T-helper 2 cell treated with Interferon-gamma antibody and Interleukin-4, amounts not matched to agents 5 μg/mL and 100 μg/mL, for 36 hours (primary cell): ENCODE results near the gene SLC2A10.
"Not testable (repeated sequence)": the region's sequence is repeated elsewhere in the genome, so short reads cannot be mapped to it uniquely, and the experiment has no call there.

ENCODE experiments used
- DNase-seq: peaks from one replicate; pipeline ENCODE4 v3.0.0; 2021; ENCODE audit warnings: low spot score
- H3K27ac Mint-ChIP-seq: one replicate; pipeline ENCODE4 v1.8.0; 2021; ENCODE audit warnings: mild to moderate bottlenecking, mixed read lengths
- H3K27me3 Mint-ChIP-seq: one replicate; pipeline ENCODE4 v1.8.0; 2021; ENCODE audit warnings: low read depth, mixed read lengths
- H3K36me3 Mint-ChIP-seq: one replicate; pipeline ENCODE4 v1.8.0; 2021; ENCODE audit warnings: low read depth, mixed read lengths
- H3K4me1 Mint-ChIP-seq: one replicate; pipeline ENCODE4 v1.8.0; 2021; ENCODE audit warnings: low read depth, mixed read lengths
- H3K4me3 Mint-ChIP-seq: one replicate; pipeline ENCODE4 v1.8.0; 2022; ENCODE audit warnings: mild to moderate bottlenecking, moderate library complexity, mixed read lengths
- H3K9me3 Mint-ChIP-seq: one replicate; pipeline ENCODE4 v1.8.0; 2021; ENCODE audit warnings: mixed read lengths

Gene SLC2A10

GRCh38 chr20:46674253-46675083, 35.0 kb upstream of the SLC2A10 start:
- H3K9me3 Mint-ChIP-seq, result peaks cover 13% of the 10 kb centered on the region
- no peak overlapping the region for H3K4me3 Mint-ChIP-seq
- no peaks in the 10 kb centered on the region for H3K4me1 Mint-ChIP-seq

DNA sequence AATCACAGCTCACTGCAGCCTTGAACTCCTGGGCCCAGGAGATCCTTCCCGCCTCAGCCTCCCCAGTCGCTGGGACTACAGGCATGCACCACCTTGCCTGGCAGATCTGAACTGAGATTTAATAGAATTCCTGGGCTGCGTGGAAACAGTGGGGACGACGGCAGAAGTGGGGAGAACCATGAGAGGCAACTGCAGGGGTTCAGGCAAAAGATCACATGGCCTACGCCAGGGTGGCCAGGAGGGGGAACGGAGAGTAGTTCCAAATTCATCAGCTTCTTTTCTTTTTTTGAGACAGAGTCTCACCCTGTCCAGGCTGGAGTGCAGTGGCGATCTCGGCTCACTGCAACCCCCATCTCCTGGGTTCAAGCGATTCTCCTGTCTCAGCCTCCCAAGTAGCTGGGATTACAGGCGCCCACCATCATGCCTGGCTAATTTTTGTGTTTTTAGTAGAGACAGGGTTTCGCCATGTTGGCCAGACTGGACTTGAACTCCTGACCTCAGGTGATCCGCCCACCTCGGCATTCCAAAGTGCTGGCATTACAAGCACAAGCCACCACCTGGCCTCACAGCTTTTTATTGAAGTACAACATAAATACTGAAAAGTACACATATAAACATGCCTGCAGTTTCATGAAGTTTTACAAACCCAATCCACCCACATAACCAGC, 32.7 kb upstream of the SLC2A10 start:
- not testable (repeated sequence) for H3K4me1 Mint-ChIP-seq, H3K27ac Mint-ChIP-seq, H3K4me3 Mint-ChIP-seq, H3K27me3 Mint-ChIP-seq, H3K9me3 Mint-ChIP-seq, H3K36me3 Mint-ChIP-seq, DNase-seq

More at GRCh38 chr20:46674253-46675083, 35.0 kb upstream of the SLC2A10 start:
- Mint-ChIP-seq H3K27me3 (no peaks in the 10 kb centered on the region), H3K36me3 (no peaks in the 10 kb centered on the region), H3K27ac (no peak overlapping the region)
- no peak for DNase-seq

- H3K4me1 Mint-ChIP-seq, result peaks cover 7% of the 10 kb centered on the region
- H3K36me3 Mint-ChIP-seq, result no peaks in the 10 kb centered on the region
- H3K9me3 Mint-ChIP-seq, result no peaks in the 10 kb centered on the region
- DNase-seq, result no peak
- H3K4me3 Mint-ChIP-seq, result no peak overlapping the region
- H3K27me3 Mint-ChIP-seq, result no peaks in the 10 kb centered on the region
- no peak overlapping the region for H3K27ac Mint-ChIP-seq
Observed at GRCh38 chr20:46677608-46678007, 31.8 kb upstream of the SLC2A10 start.

GRCh38 chr20:46678516-46678915, 30.9 kb upstream of the SLC2A10 start:
- no peaks in the 10 kb centered on the region for H3K36me3 Mint-ChIP-seq
- no peak for DNase-seq
- peaks cover 7% of the 10 kb centered on the region for H3K4me1 Mint-ChIP-seq
- no peak overlapping the region for H3K27ac Mint-ChIP-seq
- H3K4me3 Mint-ChIP-seq, result no peak overlapping the region
- H3K27me3 Mint-ChIP-seq, result no peaks in the 10 kb centered on the region
- no peaks in the 10 kb centered on the region for H3K9me3 Mint-ChIP-seq

DNA sequence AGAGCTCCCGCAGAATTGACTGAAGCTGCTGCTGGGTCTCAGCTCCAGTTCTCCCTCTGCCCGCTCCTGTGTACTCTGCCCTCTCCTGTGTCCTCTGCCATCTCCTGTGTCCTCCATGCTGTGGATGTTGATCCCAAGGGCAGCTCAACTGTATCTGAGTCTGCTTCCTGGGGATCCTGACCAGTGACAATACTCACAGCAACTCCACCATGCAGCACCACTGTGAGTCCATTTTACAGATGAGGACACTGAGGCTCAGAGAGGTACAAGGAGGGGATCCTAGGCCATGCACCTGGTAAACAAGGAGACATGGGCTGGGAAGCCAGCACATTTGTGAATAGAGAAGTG, 28.8 kb upstream of the SLC2A10 start:
- Mint-ChIP-seq H3K27me3 (no peaks in the 10 kb centered on the region), H3K9me3 (no peaks in the 10 kb centered on the region), H3K4me1 (peaks cover 15% of the 10 kb centered on the region), H3K4me3 (no peak overlapping the region), H3K27ac (no peak overlapping the region), H3K36me3 (peaks cover 10% of the 10 kb centered on the region)
- DNase-seq, result no peak

DNA sequence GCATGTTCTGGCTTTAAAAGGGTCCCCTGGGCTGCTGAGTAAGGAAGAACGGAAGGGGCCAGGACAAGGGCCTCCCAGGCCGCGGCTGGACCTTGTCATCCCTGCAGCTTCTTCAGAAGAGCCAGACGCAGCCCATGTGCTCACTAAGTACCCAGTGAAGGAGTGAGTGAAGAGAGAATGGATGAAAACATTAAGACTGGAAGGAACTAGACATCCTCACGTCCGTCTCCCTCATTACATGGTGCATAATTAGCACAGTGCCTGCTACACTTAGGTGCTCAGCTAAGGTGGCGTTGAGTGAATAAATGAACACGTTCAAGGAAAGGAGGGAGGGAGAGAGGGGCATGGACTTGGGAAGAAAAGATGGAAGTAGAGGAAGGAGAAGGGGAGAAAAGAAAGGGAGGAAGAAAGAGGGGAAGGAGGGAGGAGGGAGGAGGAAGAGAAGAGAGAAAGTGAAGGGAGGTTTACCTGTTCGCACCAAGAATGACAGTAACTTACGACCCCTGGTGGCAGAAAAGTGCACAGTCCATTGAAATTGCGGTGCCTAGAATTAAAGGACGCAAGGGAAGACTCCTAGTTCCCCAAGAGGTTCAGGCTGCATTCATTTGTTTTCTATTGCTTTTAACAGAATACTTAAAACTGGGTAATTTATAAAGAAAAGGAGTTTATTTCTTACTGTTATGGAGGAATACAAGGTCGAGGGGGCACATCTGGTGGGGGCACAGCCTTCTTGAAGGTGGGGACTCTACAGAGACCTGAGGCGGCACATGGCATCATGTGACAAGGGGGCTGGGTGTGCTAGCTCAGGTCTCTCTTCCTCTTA, 28.2 kb upstream of the SLC2A10 start:
- peaks cover 20% of the 10 kb centered on the region for H3K4me1 Mint-ChIP-seq

DNA sequence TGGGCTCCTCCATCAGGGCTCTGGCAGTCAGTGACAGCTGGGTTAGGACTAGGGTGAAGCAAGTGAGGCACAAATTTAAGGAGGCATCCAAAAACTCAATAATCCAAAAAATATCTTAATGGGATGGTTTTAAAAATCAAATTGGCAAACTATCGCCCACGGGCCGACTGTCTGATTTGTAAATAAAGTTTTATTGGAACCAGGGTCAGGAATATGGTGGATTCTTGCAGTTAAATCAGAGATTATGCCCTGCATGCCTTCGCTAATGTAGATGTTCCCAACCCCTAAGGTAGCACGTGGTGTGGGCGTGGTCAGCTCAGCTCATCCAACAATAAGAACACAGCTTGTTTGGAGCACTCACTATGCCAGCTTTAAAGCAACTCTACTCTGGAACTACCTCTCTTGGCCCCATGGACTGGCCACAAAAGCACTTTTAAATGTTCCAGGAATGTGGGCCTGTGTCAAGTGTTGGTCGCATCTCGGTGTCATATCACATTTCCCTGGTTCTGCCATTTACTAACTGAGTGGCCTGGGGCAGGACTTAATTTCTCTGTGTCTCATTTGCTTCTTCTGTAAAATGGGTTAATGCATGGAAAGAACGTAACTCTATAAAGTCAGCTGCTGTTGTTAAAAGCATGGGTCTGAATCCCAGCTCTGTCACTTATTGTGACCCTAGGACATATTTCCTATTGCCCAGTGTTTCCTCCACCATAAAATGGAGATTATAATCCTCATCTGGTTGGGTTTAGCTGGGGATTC, 27.2 kb upstream of the SLC2A10 start:
- H3K4me1 Mint-ChIP-seq, result peaks cover 26% of the 10 kb centered on the region

More for the DNA sequence above, 28.2 kb upstream of the SLC2A10 start:
- DNase-seq, result peak; percentile 42
- Mint-ChIP-seq H3K36me3 (peaks cover 16% of the 10 kb centered on the region), H3K27me3 (no peaks in the 10 kb centered on the region), H3K9me3 (no peaks in the 10 kb centered on the region), H3K4me3 (no peak overlapping the region), H3K27ac (no peak overlapping the region)

DNA sequence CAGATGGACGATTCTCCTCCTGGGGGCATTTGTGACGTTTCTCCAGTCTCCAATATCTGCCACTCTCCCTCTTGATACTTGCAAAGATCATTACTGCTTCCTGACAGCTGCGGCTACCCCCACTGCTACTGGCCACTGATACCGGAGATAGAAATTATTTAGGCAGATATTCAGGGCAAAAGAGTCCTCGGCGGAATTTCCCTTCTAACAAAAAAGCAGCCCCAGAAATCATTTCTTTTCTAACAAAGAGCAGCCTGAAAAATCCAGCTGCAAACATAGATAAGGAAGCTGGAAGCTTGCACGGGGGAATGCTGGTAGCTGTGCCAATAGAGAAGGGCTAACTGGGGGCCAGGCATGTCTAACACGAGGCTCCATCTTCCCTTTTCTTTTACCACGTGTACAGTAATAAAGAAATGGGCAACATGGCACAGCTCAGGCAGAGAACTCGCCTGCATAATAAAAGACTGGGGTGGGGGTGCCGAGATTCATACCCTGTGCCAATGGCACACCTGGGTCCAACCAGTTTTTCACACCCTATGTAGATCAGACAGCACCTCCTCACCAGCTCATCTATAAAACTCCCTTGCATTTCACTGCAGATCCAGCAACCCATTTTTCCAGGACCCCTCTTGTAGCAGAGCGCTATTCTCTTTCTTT, 26.3 kb upstream of the SLC2A10 start:
- Mint-ChIP-seq H3K4me3 (no peak overlapping the region), H3K4me1 (peaks cover 32% of the 10 kb centered on the region), H3K27me3 (no peaks in the 10 kb centered on the region), H3K9me3 (no peaks in the 10 kb centered on the region), H3K36me3 (peaks cover 25% of the 10 kb centered on the region), H3K27ac (no peak overlapping the region)
- no peak for DNase-seq

More for the DNA sequence above, 27.2 kb upstream of the SLC2A10 start:
- H3K27ac Mint-ChIP-seq, result no peak overlapping the region
- peaks cover 23% of the 10 kb centered on the region for H3K36me3 Mint-ChIP-seq
- no peaks in the 10 kb centered on the region for H3K27me3 Mint-ChIP-seq
- H3K9me3 Mint-ChIP-seq, result no peaks in the 10 kb centered on the region
- no peak for DNase-seq
- H3K4me3 Mint-ChIP-seq, result no peak overlapping the region

- Mint-ChIP-seq H3K27me3 (no peaks in the 10 kb centered on the region), H3K9me3 (no peaks in the 10 kb centered on the region), H3K36me3 (peaks cover 25% of the 10 kb centered on the region), H3K27ac (no peak overlapping the region), H3K4me1 (peaks cover 36% of the 10 kb centered on the region), H3K4me3 (no peak overlapping the region)
- DNase-seq, result no peak
Observed at GRCh38 chr20:46683668-46683938, 25.8 kb upstream of the SLC2A10 start.

- DNase-seq, result no peak
- H3K27ac Mint-ChIP-seq, result no peak overlapping the region
- H3K9me3 Mint-ChIP-seq, result no peaks in the 10 kb centered on the region
- no peak overlapping the region for H3K4me3 Mint-ChIP-seq
- H3K36me3 Mint-ChIP-seq, result peaks cover 25% of the 10 kb centered on the region
- no peaks in the 10 kb centered on the region for H3K27me3 Mint-ChIP-seq
- H3K4me1 Mint-ChIP-seq, result peaks cover 36% of the 10 kb centered on the region
Observed at GRCh38 chr20:46683939-46684750, 25.3 kb upstream of the SLC2A10 start.

DNA sequence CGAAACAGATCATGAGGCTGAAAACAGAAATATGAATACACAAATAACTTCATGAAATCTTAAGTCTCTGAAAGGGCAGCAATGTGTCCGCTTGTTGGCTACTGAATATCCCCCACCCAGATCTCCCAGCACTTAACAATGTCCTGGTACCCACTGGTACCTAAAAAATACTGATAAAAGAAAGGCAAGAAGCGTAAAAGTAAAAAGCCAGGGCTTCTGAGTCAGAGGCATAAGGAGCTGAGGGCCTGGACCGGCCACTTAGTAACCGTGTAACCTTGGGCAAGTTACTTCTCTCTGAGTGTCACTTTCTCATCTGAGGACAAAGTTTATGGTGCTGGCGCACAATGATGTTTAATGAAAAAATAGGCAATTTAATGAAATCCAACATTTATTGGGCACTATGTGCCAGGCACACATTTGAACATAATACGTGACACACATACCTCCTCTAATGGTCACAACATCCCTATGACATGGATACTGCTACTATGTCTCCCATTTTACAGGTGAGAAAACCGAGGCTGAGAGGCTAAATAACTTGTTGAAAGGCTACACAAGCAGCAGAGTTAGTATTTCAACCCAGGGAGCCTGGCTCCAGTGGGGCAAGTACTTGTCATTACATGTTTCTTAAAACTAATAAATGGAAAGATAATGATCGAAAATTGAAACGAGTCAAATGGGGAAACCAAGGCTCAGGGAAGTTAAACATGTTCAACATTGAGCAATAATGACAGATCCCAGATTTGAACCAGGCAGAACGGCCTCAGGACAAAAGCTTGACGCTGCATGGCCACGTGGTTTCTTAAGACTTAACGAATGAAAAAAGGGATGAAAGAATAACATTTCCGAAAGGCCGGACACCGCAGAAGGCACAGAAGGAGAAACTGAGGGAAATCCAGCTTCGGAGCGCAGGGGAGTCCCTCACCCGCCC, 21.0 kb upstream of the SLC2A10 start:
- DNase-seq, result no peak
- H3K27me3 Mint-ChIP-seq, result no peaks in the 10 kb centered on the region
- H3K4me3 Mint-ChIP-seq, result peak overlapping the region; percentile 89
- H3K9me3 Mint-ChIP-seq, result no peaks in the 10 kb centered on the region
- H3K27ac Mint-ChIP-seq, result peak overlapping the region; percentile 83
- peaks cover 34% of the 10 kb centered on the region for H3K4me1 Mint-ChIP-seq
- H3K36me3 Mint-ChIP-seq, result peaks cover 25% of the 10 kb centered on the region
